Skeletal muscle satellite cell (primary cell): ENCODE data around the gene ZIK1.

Experiments
- H3K27me3 ChIP-seq: 2 replicates; pipeline ENCODE4 v1.7.0; 2013; ENCODE audit warnings: low read length; ENCODE audit not compliant: control insufficient read depth, insufficient read depth
- H3K36me3 ChIP-seq: 2 replicates; pipeline ENCODE4 v1.7.0; 2013; ENCODE audit warnings: mild to moderate bottlenecking, control low read depth, low read length; ENCODE audit not compliant: insufficient read depth
- H3K4me1 ChIP-seq: 2 replicates; pipeline ENCODE4 v1.7.0; 2013; ENCODE audit warnings: low read length; ENCODE audit not compliant: control insufficient read depth, insufficient read depth
- H3K4me2 ChIP-seq: 2 replicates; pipeline ENCODE4 v1.7.0; 2013; ENCODE audit warnings: mild to moderate bottlenecking, low read length
- H3K4me3 ChIP-seq: 2 replicates; pipeline ENCODE4 v1.7.0; 2013; ENCODE audit warnings: low read length
- H3K9ac ChIP-seq: 2 replicates; pipeline ENCODE4 v1.7.0; 2013; ENCODE audit warnings: mild to moderate bottlenecking, low read depth, low read length, moderate library complexity
- H3K9me3 ChIP-seq: replicated peaks from 2 replicates; pipeline ENCODE4 v1.7.0; 2013; ENCODE audit warnings: mild to moderate bottlenecking, control low read depth, low read length

ZIK1 gene

GRCh38 chr19:57566396-57567265, 17.3 kb upstream of the ZIK1 start:
- Histone ChIP-seq H3K27me3 (no peaks in the 10 kb centered on the region), H3K4me3 (no peak overlapping the region), H3K9ac (no peak overlapping the region), H3K36me3 (peaks cover 6% of the 10 kb centered on the region), H3K4me2 (no peak overlapping the region), H3K9me3 (peaks cover 33% of the 10 kb centered on the region), H3K4me1 (no peaks in the 10 kb centered on the region)

DNA sequence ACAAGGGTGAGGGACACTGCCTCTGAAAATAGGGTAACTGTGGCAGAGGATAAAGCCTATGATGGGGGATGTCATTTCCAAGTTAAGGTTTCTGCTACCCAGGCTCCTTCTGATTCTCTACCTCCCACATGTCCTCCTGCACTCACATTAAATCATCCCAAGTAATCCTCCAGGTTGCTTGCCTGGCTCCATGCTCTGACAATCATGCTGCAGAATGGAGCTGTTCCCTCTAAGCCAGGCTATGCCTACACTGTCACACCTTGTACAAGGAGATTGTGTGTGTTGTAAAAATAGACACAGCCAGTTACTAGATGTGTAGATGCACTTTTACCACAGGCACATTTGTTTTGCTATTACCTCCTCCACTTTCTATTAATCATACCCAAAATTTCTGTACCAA, 13.2 kb upstream of the ZIK1 start:
- Histone ChIP-seq H3K4me1 (no peaks in the 10 kb centered on the region), H3K4me2 (no peak overlapping the region), H3K36me3 (peaks cover 47% of the 10 kb centered on the region)

GRCh38 chr19:57572415-57572947, 11.5 kb upstream of the ZIK1 start:
- peaks cover 2% of the 10 kb centered on the region for H3K4me1 ChIP-seq
- H3K27me3 ChIP-seq, result no peaks in the 10 kb centered on the region
- H3K4me3 ChIP-seq, result no peak overlapping the region
- no peak overlapping the region for H3K9ac ChIP-seq
- H3K4me2 ChIP-seq, result no peak overlapping the region
- H3K9me3 ChIP-seq, result peaks cover 73% of the 10 kb centered on the region
- peaks cover 64% of the 10 kb centered on the region for H3K36me3 ChIP-seq

More for the DNA sequence above, 13.2 kb upstream of the ZIK1 start:
- Histone ChIP-seq H3K9me3 (peaks cover 70% of the 10 kb centered on the region), H3K9ac (no peak overlapping the region), H3K27me3 (no peaks in the 10 kb centered on the region), H3K4me3 (no peak overlapping the region)

DNA sequence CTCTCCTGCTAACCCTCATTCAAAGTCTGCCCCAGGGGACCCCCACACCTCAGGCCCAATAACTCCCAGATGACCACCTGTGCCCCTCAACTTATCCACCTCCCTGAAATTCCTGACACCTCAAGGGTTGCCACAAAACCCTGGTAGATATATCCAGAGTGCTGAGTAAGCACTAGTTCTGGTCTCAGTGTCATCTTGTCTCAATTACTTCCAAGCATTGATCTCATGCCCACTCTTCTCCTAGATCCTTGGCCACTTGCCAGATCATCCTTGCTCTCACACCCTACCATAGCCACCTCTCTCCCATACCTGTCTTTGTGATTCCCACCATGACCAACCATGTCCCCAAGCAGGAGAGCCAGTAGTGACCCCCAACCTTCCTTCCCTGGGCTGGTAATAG, 7.3 kb upstream of the ZIK1 start:
- Histone ChIP-seq H3K9me3 (peaks cover 59% of the 10 kb centered on the region), H3K27me3 (no peaks in the 10 kb centered on the region), H3K4me3 (no peak overlapping the region), H3K36me3 (peaks cover 61% of the 10 kb centered on the region), H3K9ac (no peak overlapping the region), H3K4me1 (peaks cover 7% of the 10 kb centered on the region), H3K4me2 (no peak overlapping the region)

GRCh38 chr19:57578487-57579205, 5.3 kb upstream of the ZIK1 start, which contains the start of gene ZNF416:
ZNF416 (minus strand) TSS chr19:57578911; CDS start chr19:57578704, 207 bp downstream.
- H3K9me3 ChIP-seq, result peaks cover 43% of the 10 kb centered on the region
- peaks cover 13% of the 10 kb centered on the region for H3K4me1 ChIP-seq
- peak within 1 kb of the TSS; percentile 88 for H3K9ac ChIP-seq
- H3K4me3 ChIP-seq, result peak within 1 kb of the TSS; percentile 90
- no peaks in the 10 kb centered on the region for H3K27me3 ChIP-seq
- peaks cover 41% of the 10 kb centered on the region for H3K36me3 ChIP-seq
- peak within 1 kb of the TSS; percentile 76 for H3K4me2 ChIP-seq

- Histone ChIP-seq H3K27me3 (no peaks in the 10 kb centered on the region), H3K9ac (no peak overlapping the region), H3K9me3 (peaks cover 4% of the 10 kb centered on the region), H3K4me1 (peaks cover 17% of the 10 kb centered on the region), H3K4me3 (peak overlapping the region; percentile 75), H3K36me3 (peaks cover 6% of the 10 kb centered on the region), H3K4me2 (peak overlapping the region; percentile 87)
Measured at GRCh38 chr19:57583104-57583520, 833 bp upstream of the ZIK1 start.

- Histone ChIP-seq H3K36me3 (peaks cover 42% of the 10 kb centered on the region), H3K4me1 (peaks cover 17% of the 10 kb centered on the region), H3K9ac (no peak overlapping the region), H3K4me2 (no peak overlapping the region), H3K9me3 (peaks cover 25% of the 10 kb centered on the region), H3K4me3 (no peak overlapping the region), H3K27me3 (no peaks in the 10 kb centered on the region)
Measured at GRCh38 chr19:57587529-57587928, 3.6 kb downstream of the ZIK1 start.

GRCh38 chr19:57599377-57599760, 15.4 kb downstream of the ZIK1 start:
- H3K9ac ChIP-seq, result no peak overlapping the region
- H3K4me2 ChIP-seq, result peak overlapping the region; percentile 97
- H3K36me3 ChIP-seq, result peaks cover 10% of the 10 kb centered on the region
- H3K9me3 ChIP-seq, result no peaks in the 10 kb centered on the region
- H3K4me3 ChIP-seq, result peak overlapping the region; percentile 94
- H3K27me3 ChIP-seq, result no peaks in the 10 kb centered on the region
- peaks cover 8% of the 10 kb centered on the region for H3K4me1 ChIP-seq

DNA sequence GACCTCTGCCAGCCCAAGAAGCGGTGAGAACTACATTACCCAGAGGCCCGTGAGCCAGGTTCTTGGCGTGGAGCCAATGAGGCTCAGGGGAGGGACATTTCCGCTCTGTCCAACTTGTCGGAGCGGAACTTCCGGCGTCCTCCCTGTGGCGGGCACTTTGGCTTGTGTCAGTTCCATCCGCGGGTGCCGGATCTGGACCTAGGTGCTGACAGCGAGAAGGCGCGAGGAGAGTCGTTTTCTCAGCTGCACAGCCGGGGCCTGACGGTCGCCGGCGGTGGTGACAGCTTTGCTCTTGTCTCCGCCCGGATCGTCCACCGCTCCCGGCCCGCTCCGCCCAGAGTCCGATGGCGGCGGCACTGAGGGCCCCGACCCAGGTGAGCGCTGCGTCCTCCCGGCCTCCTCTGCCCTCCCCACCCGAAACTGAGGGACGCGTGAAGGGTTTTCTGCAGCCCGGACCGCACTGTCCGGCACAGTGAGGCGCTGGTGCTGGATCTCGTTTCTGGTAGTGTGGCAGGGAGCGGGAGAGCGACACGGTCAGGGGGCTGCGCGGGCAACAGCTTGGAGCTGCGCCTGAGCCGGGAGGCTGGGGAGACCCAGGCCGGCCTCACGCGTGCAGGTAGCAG, 15.9 kb downstream of the ZIK1 start, which contains the start of gene ZNF530:
TSS of gene ZNF530 (plus strand) at position 125 of the 623 bp plus-strand sequence. CDS start 4,461 bp downstream, outside the sequence.
- Histone ChIP-seq H3K27me3 (no peaks in the 10 kb centered on the region), H3K9me3 (no peaks in the 10 kb centered on the region), H3K4me1 (peaks cover 8% of the 10 kb centered on the region), H3K4me2 (peak within 1 kb of the TSS; percentile 97), H3K4me3 (peak within 1 kb of the TSS; percentile 94), H3K36me3 (peaks cover 11% of the 10 kb centered on the region), H3K9ac (peak within 1 kb of the TSS; percentile 84)

DNA sequence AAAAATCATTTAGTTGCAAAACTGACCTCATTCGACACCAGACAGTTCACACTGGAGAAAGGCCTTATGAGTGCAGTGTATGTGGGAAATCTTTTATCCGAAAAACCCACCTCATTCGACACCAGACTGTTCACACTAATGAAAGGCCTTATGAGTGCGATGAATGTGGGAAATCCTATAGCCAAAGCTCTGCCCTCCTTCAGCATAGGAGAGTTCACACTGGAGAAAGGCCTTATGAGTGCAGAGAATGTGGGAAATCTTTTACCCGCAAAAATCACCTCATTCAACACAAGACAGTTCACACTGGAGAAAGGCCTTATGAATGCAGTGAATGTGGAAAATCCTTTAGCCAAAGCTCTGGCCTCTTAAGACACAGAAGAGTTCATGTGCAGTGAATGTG, 23.0 kb downstream of the ZIK1 start:
- H3K36me3 ChIP-seq, result peaks cover 37% of the 10 kb centered on the region
- H3K9me3 ChIP-seq, result no peaks in the 10 kb centered on the region

GRCh38 chr19:57611113-57611512, 27.2 kb downstream of the ZIK1 start:
- H3K9ac ChIP-seq, result no peak overlapping the region
- no peak overlapping the region for H3K4me3 ChIP-seq
- H3K36me3 ChIP-seq, result peaks cover 19% of the 10 kb centered on the region
- peaks cover 13% of the 10 kb centered on the region for H3K9me3 ChIP-seq
- H3K4me2 ChIP-seq, result no peak overlapping the region
- H3K27me3 ChIP-seq, result no peaks in the 10 kb centered on the region
- H3K4me1 ChIP-seq, result no peaks in the 10 kb centered on the region

More for the DNA sequence above, 23.0 kb downstream of the ZIK1 start:
- no peaks in the 10 kb centered on the region for H3K27me3 ChIP-seq
- no peak overlapping the region for H3K4me3 ChIP-seq
- no peak overlapping the region for H3K9ac ChIP-seq
- H3K4me1 ChIP-seq, result no peaks in the 10 kb centered on the region
- no peak overlapping the region for H3K4me2 ChIP-seq
